ENCODE results near the gene EPYC. TPM values are rescaled to one million over a fixed set of nuclear protein-coding genes. Genes with fewer than 3 reads are reported as not detected.

The EPYC gene
- total RNA-seq, 2 experiments from 2014 or later, result not detected

Other genes with a start within 250 kb of the EPYC start
- not detected for gene CCER1, start 49.8 kb downstream of the EPYC start, total RNA-seq
- gene KERA, start 53.1 kb upstream of the EPYC start, total RNA-seq, result not detected
- not detected for gene LUM, start 106.5 kb upstream of the EPYC start, total RNA-seq
- gene DCN, start 177.8 kb upstream of the EPYC start, total RNA-seq, result not detected